Endodermal cell (in vitro differentiated cells): ENCODE results near the gene C1orf105. TPM values are rescaled to one million over a fixed set of nuclear protein-coding genes. Genes with fewer than 3 reads are reported as not detected.

Experiments
- DNase-seq: peaks from one replicate; pipeline ENCODE4 v3.0.0-alpha.2; 2017
- H3K27ac ChIP-seq: 2 replicates; pipeline ENCODE4 v1.5.1; 2013; ENCODE audit warnings: mild to moderate bottlenecking, low read depth, low read length, moderate library complexity
- H3K27me3 ChIP-seq: 2 replicates; pipeline ENCODE4 v1.6.1; 2013; ENCODE audit warnings: mild to moderate bottlenecking, low read length, moderate library complexity; ENCODE audit not compliant: insufficient read depth, control insufficient read depth, poor library complexity, severe bottlenecking
- H3K36me3 ChIP-seq: 2 replicates; pipeline ENCODE4 v1.7.0; 2013; ENCODE audit warnings: mild to moderate bottlenecking, low read length, moderate library complexity; ENCODE audit not compliant: control insufficient read depth, insufficient read depth
- H3K4me1 ChIP-seq: one replicate; pipeline ENCODE4 v1.7.0; 2013; ENCODE audit warnings: low read length; ENCODE audit not compliant: control insufficient read depth, insufficient read depth
- H3K4me3 ChIP-seq: 2 replicates; pipeline ENCODE4 v1.5.1; 2013; ENCODE audit warnings: mild to moderate bottlenecking, low read length, moderate library complexity
- H3K9ac ChIP-seq: 2 replicates; pipeline ENCODE4 v1.6.1; 2013; ENCODE audit warnings: mild to moderate bottlenecking, low read length, moderate library complexity; ENCODE audit not compliant: poor library complexity, severe bottlenecking; ENCODE audit errors: extremely low read depth
- H3K9me3 ChIP-seq: 2 replicates; pipeline ENCODE4 v1.6.1; 2013; ENCODE audit warnings: mild to moderate bottlenecking, low read length, moderate library complexity; ENCODE audit not compliant: control insufficient read depth
- H3K27ac Mint-ChIP-seq: 2 replicates; pipeline ENCODE4 v1.8.0; 2020; ENCODE audit warnings: mixed read lengths
- H3K27me3 Mint-ChIP-seq: 2 replicates; pipeline ENCODE4 v1.8.0; 2021; ENCODE audit warnings: mild to moderate bottlenecking, mixed read lengths; ENCODE audit not compliant: insufficient read depth
- H3K36me3 Mint-ChIP-seq: 2 replicates; pipeline ENCODE4 v1.8.0; 2020; ENCODE audit warnings: low read depth, mixed read lengths
- H3K4me1 Mint-ChIP-seq: 2 replicates; pipeline ENCODE4 v1.8.0; 2020; ENCODE audit warnings: mixed read lengths
- H3K4me3 Mint-ChIP-seq: 2 replicates; pipeline ENCODE4 v1.8.0; 2020; ENCODE audit warnings: mild to moderate bottlenecking, moderate library complexity, mixed read lengths
- H3K9me3 Mint-ChIP-seq: 2 replicates; pipeline ENCODE4 v1.8.0; 2020; ENCODE audit warnings: mild to moderate bottlenecking, mixed read lengths
- CTCF ChIP-seq: fragments of 200-600 bp; sonication (generic); conservative IDR thresholded peaks from 2 replicates; pipeline ENCODE4 v1.5.0; 2021; ENCODE audit warnings: antibody characterized with exemption, mild to moderate bottlenecking
- WGBS, 2 experiments: methylation state at CpG; one replicate each; pipeline versions ENCODE4 v1.1.5 to v1.1.7; 2013; ENCODE audit warnings: missing lambda C conversion rate in 2 of 2, mixed read lengths in 1 of 2; ENCODE audit not compliant: insufficient coverage in 1 of 2, insufficient read length in 1 of 2; 5-methylcytosine and 5-hydroxymethylcytosine counted together
- total RNA-seq, 2 donors: library from RNA; stranded (reverse); fragmentation: NEBNext Ultra II Directional in 1 of 2; extraction: Animal tissue kit (Norgen Biotek cat#: 25700) in 1 of 2; gene quantifications; 2 replicates in 1 of 2; 3 replicates in 1 of 2; pipeline ENCODE4 v1.2.1, GENCODE V29; 2021

C1orf105 gene
- total RNA-seq, 2 donors from 2014 or later = not detected

GRCh38 chr1:172466795-172467407 is 46.4 kb downstream of the C1orf105 start:
- 94 to 96% methylated on average over 3 of the region's 3 CpGs for WGBS, 2 experiments
- no peak for TF ChIP-seq CTCF
- Histone ChIP-seq H3K9me3 (no peaks in the 10 kb centered on the region), H3K36me3 (no peaks in the 10 kb centered on the region), H3K27ac (no peak overlapping the region), H3K9ac (no peak overlapping the region), H3K4me1 (no peaks in the 10 kb centered on the region), H3K4me3 (no peak overlapping the region), H3K27me3 (peaks cover 3% of the 10 kb centered on the region)
- no peaks in the 10 kb centered on the region for H3K36me3 Mint-ChIP-seq
- no peaks in the 10 kb centered on the region for H3K9me3 Mint-ChIP-seq
- H3K4me3 Mint-ChIP-seq = no peak overlapping the region
- no peak overlapping the region for H3K27ac Mint-ChIP-seq
- peaks cover 15% of the 10 kb centered on the region for H3K4me1 Mint-ChIP-seq
- H3K27me3 Mint-ChIP-seq = peaks cover 2% of the 10 kb centered on the region
- no peak for DNase-seq

GRCh38 chr1:172467446-172467845 is 47.0 kb downstream of the C1orf105 start:
- Histone ChIP-seq H3K27me3 (peaks cover 3% of the 10 kb centered on the region), H3K9ac (no peak overlapping the region), H3K4me3 (no peak overlapping the region), H3K27ac (no peak overlapping the region), H3K4me1 (no peaks in the 10 kb centered on the region), H3K36me3 (no peaks in the 10 kb centered on the region), H3K9me3 (no peaks in the 10 kb centered on the region)
- no peak for TF ChIP-seq CTCF
- no peak overlapping the region for H3K4me3 Mint-ChIP-seq
- H3K36me3 Mint-ChIP-seq = no peaks in the 10 kb centered on the region
- 56 to 77% methylated on average over 1 to 3 of the region's 3 CpGs for WGBS, 2 experiments
- DNase-seq = no peak
- no peaks in the 10 kb centered on the region for H3K9me3 Mint-ChIP-seq
- H3K4me1 Mint-ChIP-seq = peaks cover 15% of the 10 kb centered on the region
- peaks cover 2% of the 10 kb centered on the region for H3K27me3 Mint-ChIP-seq
- H3K27ac Mint-ChIP-seq = no peak overlapping the region

GRCh38 chr1:172468296-172468695 is 47.8 kb downstream of the C1orf105 start:
- no peaks in the 10 kb centered on the region for H3K36me3 ChIP-seq
- no peak overlapping the region for H3K9ac ChIP-seq
- 92 to 93% methylated on average over 3 to 5 of the region's 5 CpGs for WGBS, 2 experiments
- no peak overlapping the region for H3K4me3 ChIP-seq
- H3K9me3 ChIP-seq = no peaks in the 10 kb centered on the region
- Mint-ChIP-seq H3K27me3 (peaks cover 2% of the 10 kb centered on the region), H3K4me1 (peaks cover 15% of the 10 kb centered on the region), H3K9me3 (no peaks in the 10 kb centered on the region), H3K4me3 (no peak overlapping the region), H3K27ac (no peak overlapping the region), H3K36me3 (no peaks in the 10 kb centered on the region)
- no peak for DNase-seq
- H3K27ac ChIP-seq = no peak overlapping the region
- peaks cover 7% of the 10 kb centered on the region for H3K27me3 ChIP-seq
- no peaks in the 10 kb centered on the region for H3K4me1 ChIP-seq
- no peak for TF ChIP-seq CTCF
